Epithelial cell of proximal tubule (primary cell): ENCODE measurements around the gene RAB40C. TPM values are rescaled to one million over a fixed set of nuclear protein-coding genes. Genes with fewer than 3 reads are reported as not detected.

ENCODE experiments used
- DNase-seq: peaks from one replicate; pipeline ENCODE4 v3.0.0-alpha.2; 2011; ENCODE audit warnings: low read depth
- H3K4me3 ChIP-seq: 2 replicates; pipeline ENCODE4 v1.5.1; 2011; ENCODE audit warnings: low read depth, mild to moderate bottlenecking, low read length
- total RNA-seq: library from RNA; depleted of rRNA; stranded (reverse); fragments of >200 nt; gene quantifications from 2 replicates; pipeline ENCODE4 v1.2.3, GENCODE V29; 2015
- TF ChIP-seq, protein P1 (sequence below): conservative IDR thresholded peaks from 2 replicates; pipeline ENCODE4 v1.5.1; 2012; ENCODE audit warnings: low read depth, mild to moderate bottlenecking, low read length

RAB40C gene
- total RNA-seq, 1 donor from 2014 or later = 9.9 TPM

DNA sequence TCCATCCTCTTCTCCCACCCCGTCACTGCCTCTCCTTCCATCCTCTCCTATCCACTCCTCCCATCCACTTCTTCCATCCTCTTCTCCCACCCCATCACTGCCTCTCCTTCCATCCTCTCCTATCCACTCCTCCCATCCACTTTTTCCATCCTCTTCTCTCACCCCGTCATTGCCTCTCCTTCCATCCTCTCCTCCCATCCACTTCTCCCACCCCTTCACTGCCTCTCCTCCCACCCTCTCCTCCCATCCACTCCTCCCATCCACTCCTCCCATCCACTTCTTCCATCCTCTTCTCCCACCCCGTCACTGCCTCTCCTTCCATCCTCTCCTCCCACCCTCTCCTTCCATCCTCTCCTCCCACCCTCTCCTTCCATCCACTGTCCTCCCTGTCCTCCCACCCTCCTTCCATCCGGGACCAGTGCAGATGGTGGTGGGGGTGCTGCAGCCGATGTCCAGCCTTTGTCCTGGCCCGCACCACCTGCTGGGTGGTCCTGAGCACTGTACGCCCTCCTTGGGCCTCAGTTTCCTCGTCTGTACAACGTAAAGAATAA, 42.0 kb downstream of the RAB40C start:
- TF ChIP-seq, protein P1, sequence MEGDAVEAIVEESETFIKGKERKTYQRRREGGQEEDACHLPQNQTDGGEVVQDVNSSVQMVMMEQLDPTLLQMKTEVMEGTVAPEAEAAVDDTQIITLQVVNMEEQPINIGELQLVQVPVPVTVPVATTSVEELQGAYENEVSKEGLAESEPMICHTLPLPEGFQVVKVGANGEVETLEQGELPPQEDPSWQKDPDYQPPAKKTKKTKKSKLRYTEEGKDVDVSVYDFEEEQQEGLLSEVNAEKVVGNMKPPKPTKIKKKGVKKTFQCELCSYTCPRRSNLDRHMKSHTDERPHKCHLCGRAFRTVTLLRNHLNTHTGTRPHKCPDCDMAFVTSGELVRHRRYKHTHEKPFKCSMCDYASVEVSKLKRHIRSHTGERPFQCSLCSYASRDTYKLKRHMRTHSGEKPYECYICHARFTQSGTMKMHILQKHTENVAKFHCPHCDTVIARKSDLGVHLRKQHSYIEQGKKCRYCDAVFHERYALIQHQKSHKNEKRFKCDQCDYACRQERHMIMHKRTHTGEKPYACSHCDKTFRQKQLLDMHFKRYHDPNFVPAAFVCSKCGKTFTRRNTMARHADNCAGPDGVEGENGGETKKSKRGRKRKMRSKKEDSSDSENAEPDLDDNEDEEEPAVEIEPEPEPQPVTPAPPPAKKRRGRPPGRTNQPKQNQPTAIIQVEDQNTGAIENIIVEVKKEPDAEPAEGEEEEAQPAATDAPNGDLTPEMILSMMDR = no peak
- DNase-seq = no peak
- H3K4me3 ChIP-seq = no peak overlapping the region

DNA sequence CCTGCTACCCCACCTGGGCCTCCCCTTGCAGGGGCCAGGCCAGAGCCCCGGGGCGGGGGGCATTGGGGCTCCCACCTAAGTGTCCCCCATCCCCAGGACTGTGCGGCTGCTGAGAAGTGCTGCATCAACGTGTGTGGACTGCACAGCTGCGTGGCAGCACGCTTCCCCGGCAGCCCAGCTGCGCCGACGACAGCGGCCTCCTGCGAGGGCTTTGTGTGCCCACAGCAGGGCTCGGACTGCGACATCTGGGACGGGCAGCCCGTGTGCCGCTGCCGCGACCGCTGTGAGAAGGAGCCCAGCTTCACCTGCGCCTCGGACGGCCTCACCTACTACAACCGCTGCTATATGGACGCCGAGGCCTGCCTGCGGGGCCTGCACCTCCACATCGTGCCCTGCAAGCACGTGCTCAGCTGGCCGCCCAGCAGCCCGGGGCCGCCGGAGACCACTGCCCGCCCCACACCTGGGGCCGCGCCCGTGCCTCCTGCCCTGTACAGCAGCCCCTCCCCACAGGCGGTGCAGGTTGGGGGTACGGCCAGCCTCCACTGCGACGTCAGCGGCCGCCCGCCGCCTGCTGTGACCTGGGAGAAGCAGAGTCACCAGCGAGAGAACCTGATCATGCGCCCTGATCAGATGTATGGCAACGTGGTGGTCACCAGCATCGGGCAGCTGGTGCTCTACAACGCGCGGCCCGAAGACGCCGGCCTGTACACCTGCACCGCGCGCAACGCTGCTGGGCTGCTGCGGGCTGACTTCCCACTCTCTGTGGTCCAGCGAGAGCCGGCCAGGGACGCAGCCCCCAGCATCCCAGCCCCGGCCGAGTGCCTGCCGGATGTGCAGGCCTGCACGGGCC, 42.8 kb downstream of the RAB40C start:
- no peak for DNase-seq
- H3K4me3 ChIP-seq = no peak overlapping the region
- TF ChIP-seq, protein P1 = no peak

DNA sequence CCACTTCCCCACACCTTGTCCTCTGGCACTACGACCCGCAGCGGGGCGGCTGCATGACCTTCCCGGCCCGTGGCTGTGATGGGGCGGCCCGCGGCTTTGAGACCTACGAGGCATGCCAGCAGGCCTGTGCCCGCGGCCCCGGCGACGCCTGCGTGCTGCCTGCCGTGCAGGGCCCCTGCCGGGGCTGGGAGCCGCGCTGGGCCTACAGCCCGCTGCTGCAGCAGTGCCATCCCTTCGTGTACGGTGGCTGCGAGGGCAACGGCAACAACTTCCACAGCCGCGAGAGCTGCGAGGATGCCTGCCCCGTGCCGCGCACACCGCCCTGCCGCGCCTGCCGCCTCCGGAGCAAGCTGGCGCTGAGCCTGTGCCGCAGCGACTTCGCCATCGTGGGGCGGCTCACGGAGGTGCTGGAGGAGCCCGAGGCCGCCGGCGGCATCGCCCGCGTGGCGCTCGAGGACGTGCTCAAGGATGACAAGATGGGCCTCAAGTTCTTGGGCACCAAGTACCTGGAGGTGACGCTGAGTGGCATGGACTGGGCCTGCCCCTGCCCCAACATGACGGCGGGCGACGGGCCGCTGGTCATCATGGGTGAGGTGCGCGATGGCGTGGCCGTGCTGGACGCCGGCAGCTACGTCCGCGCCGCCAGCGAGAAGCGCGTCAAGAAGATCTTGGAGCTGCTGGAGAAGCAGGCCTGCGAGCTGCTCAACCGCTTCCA, 43.6 kb downstream of the RAB40C start:
- TF ChIP-seq, protein P1 = no peak
- no peak for DNase-seq
- H3K4me3 ChIP-seq = no peak overlapping the region

DNA sequence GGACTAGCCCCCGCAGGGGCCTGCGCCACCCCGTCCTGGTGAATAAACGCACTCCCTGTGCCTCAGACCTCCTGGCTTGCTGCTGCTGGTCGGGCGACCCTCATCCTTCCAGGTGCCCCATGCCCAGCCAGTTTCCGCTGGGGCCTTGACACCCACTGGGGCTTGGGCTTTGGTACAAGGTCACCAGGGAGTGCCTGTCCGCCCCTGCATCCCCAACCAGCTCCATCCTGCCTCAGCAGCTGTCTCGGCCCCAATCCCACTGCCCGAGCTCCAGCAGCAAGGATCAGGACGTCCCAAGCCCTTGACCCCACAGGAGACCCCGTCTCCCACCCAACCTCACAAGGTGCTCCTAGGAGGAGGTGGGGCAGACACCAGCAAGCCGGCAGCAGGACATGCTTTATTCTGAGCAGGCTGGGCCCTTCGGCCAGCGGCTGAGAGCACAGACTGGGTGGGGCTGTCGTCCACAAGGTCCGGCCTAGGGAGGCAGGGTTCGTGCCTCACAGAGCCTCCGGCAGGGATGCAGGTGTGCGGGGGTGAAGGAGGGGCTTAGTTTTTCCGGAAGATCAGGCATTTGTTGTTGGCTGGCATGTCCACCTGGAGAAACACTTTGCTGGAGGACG, 44.3 kb downstream of the RAB40C start:
- H3K4me3 ChIP-seq = no peak overlapping the region
- TF ChIP-seq, protein P1 = no peak
- DNase-seq = no peak

DNA sequence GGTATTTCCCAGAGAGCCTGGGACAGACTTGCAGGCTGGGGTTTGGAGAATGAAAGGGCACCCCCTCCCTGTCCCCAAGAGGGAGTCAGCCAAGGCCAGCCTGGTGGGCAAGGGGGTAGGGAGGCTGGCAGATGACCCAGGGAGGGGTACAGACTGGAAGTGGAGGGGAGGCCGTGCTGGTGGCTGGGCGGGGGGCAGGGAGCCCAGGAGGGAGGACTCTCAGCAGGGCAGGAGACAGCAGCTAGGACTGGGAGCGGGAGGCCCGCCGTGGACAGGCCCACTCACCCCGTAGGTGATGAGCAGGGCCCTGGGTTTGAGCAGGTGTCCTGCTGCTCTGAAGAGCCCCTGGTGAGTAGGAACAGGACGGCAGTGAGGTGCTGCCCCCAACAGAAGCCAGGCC, 45.1 kb downstream of the RAB40C start:
- TF ChIP-seq, protein P1 = no peak
- no peak for DNase-seq
- peak overlapping the region; percentile 81 for H3K4me3 ChIP-seq

DNA sequence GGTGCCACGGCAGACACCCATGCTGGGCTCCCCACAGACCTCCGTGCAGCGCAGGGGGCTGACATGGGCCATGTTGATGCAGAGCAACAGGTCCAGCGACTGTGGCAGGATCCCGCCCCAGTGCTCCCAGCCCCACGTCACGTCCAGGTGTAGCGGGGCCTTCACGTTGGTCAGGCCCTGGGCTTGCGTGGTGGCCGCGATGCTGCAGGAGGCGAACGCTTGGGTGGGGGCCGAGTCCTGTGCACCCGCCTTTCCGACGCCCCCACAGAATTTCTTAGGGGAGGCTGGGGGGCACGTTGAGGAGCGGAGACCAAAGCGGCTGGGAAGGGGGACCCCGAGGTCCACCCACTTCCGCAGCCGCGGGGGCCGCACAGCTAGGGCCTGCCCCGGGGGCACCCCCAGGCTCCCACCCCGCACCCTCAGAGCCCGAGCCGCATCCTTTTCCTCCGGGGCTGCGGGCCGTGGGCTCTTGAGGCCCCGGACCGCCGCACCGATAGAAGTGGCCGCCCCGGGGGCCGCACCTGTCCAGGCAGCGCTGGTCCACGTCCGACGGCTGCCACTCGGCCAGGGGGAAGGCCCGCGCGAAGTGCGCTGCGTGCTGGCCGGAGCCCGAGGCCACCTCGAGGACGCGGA, 45.8 kb downstream of the RAB40C start:
- H3K4me3 ChIP-seq = peak overlapping the region; percentile 81
- DNase-seq = no peak
- TF ChIP-seq, protein P1 = no peak
